ENCODE measurements around the gene RARB. TPM values are rescaled to one million over a fixed set of nuclear protein-coding genes. Genes with fewer than 3 reads are reported as not detected.

The RARB gene
- polyA plus RNA-seq, 1 donor (not counting 4 experiments of a cell fraction or from before 2014, with no cell fraction given), result 0.03 TPM

DNA sequence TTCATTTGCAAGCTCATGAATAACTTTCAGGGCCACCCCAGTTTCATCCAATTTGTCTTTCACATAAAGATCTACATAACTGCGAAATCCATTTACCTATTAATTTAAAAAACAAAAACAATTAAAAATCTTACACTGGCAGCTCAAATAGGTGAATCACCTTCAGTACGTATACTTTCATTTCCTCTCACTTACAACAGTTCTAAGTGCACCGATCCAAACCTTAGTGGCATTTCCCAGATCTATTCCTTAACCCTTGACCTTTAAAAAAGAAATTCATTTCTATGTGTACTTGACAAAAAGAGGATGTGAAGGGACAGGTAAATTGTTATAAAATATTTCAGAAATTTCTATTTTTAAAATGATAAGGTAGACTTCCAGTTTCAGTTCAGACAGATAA lies 205.9 kb downstream of the RARB start:
- no peaks in the 10 kb centered on the region for H4K20me1 ChIP-seq (ENCODE audit: control insufficient read depth, extremely low read depth, insufficient read depth, low read length)
- no peaks in the 10 kb centered on the region for H3K79me2 ChIP-seq (ENCODE audit: control insufficient read depth, insufficient read depth, low read length)
- no peak for FAIRE-seq
- no peaks in the 10 kb centered on the region for H3K9me3 ChIP-seq (ENCODE audit: control insufficient read depth, low read depth, low read length)
- DNase-seq (ENCODE audit: low read depth, low spot score), result no peak
- H3K4me1 ChIP-seq (ENCODE audit: control insufficient read depth, extremely low read depth, insufficient read depth, low read length), result no peaks in the 10 kb centered on the region
- no peak overlapping the region for H3K4me2 ChIP-seq (ENCODE audit: control insufficient read depth, extremely low read depth, insufficient read depth, low read depth, low read length)
- TF ChIP-seq, protein P1, sequence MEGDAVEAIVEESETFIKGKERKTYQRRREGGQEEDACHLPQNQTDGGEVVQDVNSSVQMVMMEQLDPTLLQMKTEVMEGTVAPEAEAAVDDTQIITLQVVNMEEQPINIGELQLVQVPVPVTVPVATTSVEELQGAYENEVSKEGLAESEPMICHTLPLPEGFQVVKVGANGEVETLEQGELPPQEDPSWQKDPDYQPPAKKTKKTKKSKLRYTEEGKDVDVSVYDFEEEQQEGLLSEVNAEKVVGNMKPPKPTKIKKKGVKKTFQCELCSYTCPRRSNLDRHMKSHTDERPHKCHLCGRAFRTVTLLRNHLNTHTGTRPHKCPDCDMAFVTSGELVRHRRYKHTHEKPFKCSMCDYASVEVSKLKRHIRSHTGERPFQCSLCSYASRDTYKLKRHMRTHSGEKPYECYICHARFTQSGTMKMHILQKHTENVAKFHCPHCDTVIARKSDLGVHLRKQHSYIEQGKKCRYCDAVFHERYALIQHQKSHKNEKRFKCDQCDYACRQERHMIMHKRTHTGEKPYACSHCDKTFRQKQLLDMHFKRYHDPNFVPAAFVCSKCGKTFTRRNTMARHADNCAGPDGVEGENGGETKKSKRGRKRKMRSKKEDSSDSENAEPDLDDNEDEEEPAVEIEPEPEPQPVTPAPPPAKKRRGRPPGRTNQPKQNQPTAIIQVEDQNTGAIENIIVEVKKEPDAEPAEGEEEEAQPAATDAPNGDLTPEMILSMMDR (optimal IDR thresholded peaks at IDR 0.05 in 1 of 3, IDR thresholded peaks at IDR 0.05 in 1 of 3, conservative IDR thresholded peaks at IDR 0.05 in 1 of 3; ENCODE audit: extremely low read depth in 1 of 3, insufficient read depth in 2 of 3, low read length in 3 of 3), result no peak
- TF ChIP-seq EZH2 (IDR thresholded peaks at IDR 0.05; ENCODE audit: low read length), result no peak
- no peaks in the 10 kb centered on the region for H3K27me3 ChIP-seq (ENCODE audit: control insufficient read depth, extremely low read depth, insufficient read depth, low read length)
- peaks cover 2% of the 10 kb centered on the region in 2 experiments for H3K36me3 ChIP-seq (ENCODE audit: control insufficient read depth in 2 of 2, extremely low read depth in 1 of 2, insufficient read depth in 2 of 2, low read length in 2 of 2)
- H3K9ac ChIP-seq (ENCODE audit: control insufficient read depth, extremely low read depth, insufficient read depth, low read length), result no peak overlapping the region
- H3K4me3 ChIP-seq (ENCODE audit: control insufficient read depth in 2 of 3, extremely low read depth in 1 of 3, insufficient read depth in 2 of 3, low read depth in 1 of 3, low read length in 3 of 3), result no peak overlapping the region
- H2AFZ ChIP-seq (ENCODE audit: control insufficient read depth, low read length), result no peak overlapping the region
- no peak overlapping the region for H3K27ac ChIP-seq (ENCODE audit: control insufficient read depth, insufficient read depth, low read length)
- H3K9me1 ChIP-seq (ENCODE audit: control insufficient read depth, extremely low read depth, insufficient read depth, low read length), result no peaks in the 10 kb centered on the region
- dilution Hi-C loops (cut with MboI; ENCODE audit: extremely low pct_ligation_motif_present, low sequenced_read_pairs), result no loop called here

DNA sequence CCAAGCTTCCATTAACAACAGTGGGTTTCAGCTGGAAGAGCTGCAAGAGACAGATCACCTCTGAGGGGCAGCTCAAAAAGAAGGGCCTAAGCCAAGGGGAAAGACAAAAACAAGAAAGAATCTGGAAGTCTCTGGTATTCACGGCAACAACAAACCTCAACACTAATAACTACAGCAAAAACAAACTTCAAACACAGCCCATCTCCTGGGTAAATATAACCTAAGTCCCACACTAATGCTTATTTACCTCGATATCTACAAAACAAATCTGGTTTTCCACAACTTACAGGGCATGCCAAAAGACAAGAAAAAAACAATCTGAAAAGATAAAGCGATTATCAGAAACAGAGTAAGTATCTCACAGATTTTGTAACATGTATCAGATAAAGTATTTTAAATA lies 207.0 kb downstream of the RARB start:
- H3K9me3 ChIP-seq (ENCODE audit: control insufficient read depth, low read depth, low read length), result no peaks in the 10 kb centered on the region
- no peak for DNase-seq (ENCODE audit: low read depth, low spot score)
- dilution Hi-C loops (cut with MboI; ENCODE audit: extremely low pct_ligation_motif_present, low sequenced_read_pairs), result no loop called here
- no peaks in the 10 kb centered on the region for H3K27me3 ChIP-seq (ENCODE audit: control insufficient read depth, extremely low read depth, insufficient read depth, low read length)
- H3K9me1 ChIP-seq (ENCODE audit: control insufficient read depth, extremely low read depth, insufficient read depth, low read length), result no peaks in the 10 kb centered on the region
- no peak overlapping the region for H3K4me2 ChIP-seq (ENCODE audit: control insufficient read depth, extremely low read depth, insufficient read depth, low read depth, low read length)
- no peak overlapping the region for H3K9ac ChIP-seq (ENCODE audit: control insufficient read depth, extremely low read depth, insufficient read depth, low read length)
- H4K20me1 ChIP-seq (ENCODE audit: control insufficient read depth, extremely low read depth, insufficient read depth, low read length), result no peaks in the 10 kb centered on the region
- no peaks in the 10 kb centered on the region for H3K4me1 ChIP-seq (ENCODE audit: control insufficient read depth, extremely low read depth, insufficient read depth, low read length)
- TF ChIP-seq EZH2 (IDR thresholded peaks at IDR 0.05; ENCODE audit: low read length), result no peak
- TF ChIP-seq, protein P1 (optimal IDR thresholded peaks at IDR 0.05 in 1 of 3, IDR thresholded peaks at IDR 0.05 in 1 of 3, conservative IDR thresholded peaks at IDR 0.05 in 1 of 3; ENCODE audit: extremely low read depth in 1 of 3, insufficient read depth in 2 of 3, low read length in 3 of 3), result no peak
- FAIRE-seq, result no peak
- H3K79me2 ChIP-seq (ENCODE audit: control insufficient read depth, insufficient read depth, low read length), result no peaks in the 10 kb centered on the region
- no peak overlapping the region for H2AFZ ChIP-seq (ENCODE audit: control insufficient read depth, low read length)
- H3K4me3 ChIP-seq (ENCODE audit: control insufficient read depth in 2 of 3, extremely low read depth in 1 of 3, insufficient read depth in 2 of 3, low read depth in 1 of 3, low read length in 3 of 3), result no peak overlapping the region
- no peak overlapping the region for H3K27ac ChIP-seq (ENCODE audit: control insufficient read depth, insufficient read depth, low read length)
- peaks cover 2% of the 10 kb centered on the region in 2 experiments for H3K36me3 ChIP-seq (ENCODE audit: control insufficient read depth in 2 of 2, extremely low read depth in 1 of 2, insufficient read depth in 2 of 2, low read length in 2 of 2)

Small RNAs within 50 kb of the gene (small RNA-seq; reads per million reads assigned to genes)
- 0 reads per million in 3 experiments for gene RF01161 (ENCODE audit: insufficient read length in 3 of 3, low read depth in 3 of 3, low replicate concordance in 1 of 3)
- gene RF02271 (ENCODE audit: insufficient read length in 3 of 3, low read depth in 3 of 3, low replicate concordance in 1 of 3), result 0 reads per million in 3 experiments

Other genes starting within 250 kb of the RARB start
- 30.3 to 71.8 TPM (median 34.7 TPM) in 3 replicates for gene TOP2B, start 236.6 kb downstream of the RARB start, polyA plus RNA-seq